ENCODE measurements around the gene LPIN3. TPM values are rescaled to one million over a fixed set of nuclear protein-coding genes. Genes with fewer than 3 reads are reported as not detected.

Gene LPIN3
- total RNA-seq, 1 donor from 2014 or later = 2.8 TPM

DNA sequence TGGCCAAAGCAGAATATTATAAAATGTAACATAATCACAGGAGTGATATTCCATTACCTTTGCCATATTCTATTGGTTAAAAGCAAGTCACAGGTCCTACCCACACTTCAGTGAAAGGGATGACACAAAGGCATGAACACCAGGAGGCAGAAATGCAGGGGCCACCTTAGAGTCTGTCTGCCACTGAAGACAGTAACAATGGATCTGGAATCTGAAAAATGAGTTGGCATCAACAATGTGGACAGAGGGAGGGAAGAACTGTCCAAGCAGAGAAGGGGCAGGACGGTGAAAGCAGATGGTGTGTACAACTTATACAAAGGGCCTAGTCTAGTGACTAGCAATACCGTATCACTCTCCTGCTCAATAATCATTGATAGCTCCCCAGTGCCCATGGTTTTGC is 6.6 kb upstream of the LPIN3 start:
- H4K20me1 ChIP-seq (ENCODE audit: low read depth) = no peaks in the 10 kb centered on the region
- H3K9me3 ChIP-seq (ENCODE audit: low read depth) = no peaks in the 10 kb centered on the region
- TF ChIP-seq EZH2 (IDR thresholded peaks at IDR 0.05) (no peak), EZH2phosphoT487 (IDR thresholded peaks at IDR 0.05) (no peak)
- TF ChIP-seq, protein P1, sequence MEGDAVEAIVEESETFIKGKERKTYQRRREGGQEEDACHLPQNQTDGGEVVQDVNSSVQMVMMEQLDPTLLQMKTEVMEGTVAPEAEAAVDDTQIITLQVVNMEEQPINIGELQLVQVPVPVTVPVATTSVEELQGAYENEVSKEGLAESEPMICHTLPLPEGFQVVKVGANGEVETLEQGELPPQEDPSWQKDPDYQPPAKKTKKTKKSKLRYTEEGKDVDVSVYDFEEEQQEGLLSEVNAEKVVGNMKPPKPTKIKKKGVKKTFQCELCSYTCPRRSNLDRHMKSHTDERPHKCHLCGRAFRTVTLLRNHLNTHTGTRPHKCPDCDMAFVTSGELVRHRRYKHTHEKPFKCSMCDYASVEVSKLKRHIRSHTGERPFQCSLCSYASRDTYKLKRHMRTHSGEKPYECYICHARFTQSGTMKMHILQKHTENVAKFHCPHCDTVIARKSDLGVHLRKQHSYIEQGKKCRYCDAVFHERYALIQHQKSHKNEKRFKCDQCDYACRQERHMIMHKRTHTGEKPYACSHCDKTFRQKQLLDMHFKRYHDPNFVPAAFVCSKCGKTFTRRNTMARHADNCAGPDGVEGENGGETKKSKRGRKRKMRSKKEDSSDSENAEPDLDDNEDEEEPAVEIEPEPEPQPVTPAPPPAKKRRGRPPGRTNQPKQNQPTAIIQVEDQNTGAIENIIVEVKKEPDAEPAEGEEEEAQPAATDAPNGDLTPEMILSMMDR (IDR thresholded peaks at IDR 0.05) = no peak
- H3K4me2 ChIP-seq = no peak overlapping the region
- no peaks in the 10 kb centered on the region for H3F3A ChIP-seq (ENCODE audit: low read depth)
- H3K4me1 ChIP-seq = no peaks in the 10 kb centered on the region
- no peaks in the 10 kb centered on the region for H3K79me2 ChIP-seq (ENCODE audit: low read depth)
- Mint-ChIP-seq H3K4me1 (peaks cover 6% of the 10 kb centered on the region), H3K9me3 (no peaks in the 10 kb centered on the region), H3K4me3 (no peak overlapping the region), H3K36me3 (no peaks in the 10 kb centered on the region), H3K27ac (no peak overlapping the region), H3K27me3 (ENCODE audit: insufficient read depth, low read depth) (peaks cover 5% of the 10 kb centered on the region)
- H3K27me3 ChIP-seq = peaks cover 4% of the 10 kb centered on the region
- H3K27ac ChIP-seq = no peak overlapping the region
- H3K9ac ChIP-seq = no peak overlapping the region
- no peak overlapping the region for H2AFZ ChIP-seq (replicated peaks)
- no peaks in the 10 kb centered on the region for H3K36me3 ChIP-seq
- no peak for DNase-seq (ENCODE audit: low spot score)
- no peak overlapping the region for H3K4me3 ChIP-seq

DNA sequence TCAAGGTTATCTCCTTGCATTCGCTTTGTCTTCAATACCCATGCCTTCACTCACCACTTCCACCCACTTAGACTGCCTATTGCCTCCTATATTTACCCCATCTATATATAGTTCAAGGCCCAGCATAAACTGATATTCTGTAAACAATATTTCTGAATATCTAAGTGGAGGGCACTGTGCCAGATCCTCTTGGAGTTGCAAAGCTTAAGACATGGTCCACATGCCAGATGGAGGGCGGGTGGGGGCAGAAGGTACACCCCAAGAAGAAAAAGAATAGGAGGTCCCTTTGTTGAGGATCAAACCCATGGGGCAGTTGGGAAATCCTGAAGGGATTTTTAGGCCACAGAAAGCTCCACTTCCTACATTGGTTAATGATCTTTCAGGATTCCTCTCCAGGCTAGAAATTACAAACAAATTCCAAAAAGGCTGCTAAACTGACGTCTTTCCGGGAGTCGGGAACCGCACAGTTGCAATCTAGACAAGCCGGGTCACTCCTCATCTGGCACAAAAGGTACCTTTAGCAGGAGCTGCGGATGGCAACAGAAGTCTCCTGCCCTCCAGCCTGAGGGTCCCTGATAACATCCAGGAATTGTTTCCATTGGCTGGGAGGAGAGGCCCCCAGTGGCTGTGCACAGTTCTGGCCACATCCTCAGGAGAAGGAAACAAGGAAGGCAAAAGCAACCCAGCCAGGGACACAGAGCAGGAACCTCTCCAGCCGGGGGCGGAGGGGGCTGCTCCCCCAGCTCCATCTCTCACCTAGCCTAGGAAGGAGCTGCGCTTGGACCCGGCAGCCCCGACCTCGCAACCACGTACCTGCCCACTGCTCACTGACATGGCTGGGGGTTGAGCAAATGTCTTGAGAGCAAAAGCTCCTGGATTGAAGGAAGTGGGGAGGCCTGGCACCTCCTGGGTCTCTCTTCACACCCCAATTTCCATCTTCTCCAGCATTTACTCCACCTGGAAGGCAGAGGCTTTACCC is 5.9 kb upstream of the LPIN3 start:
- H3K27me3 Mint-ChIP-seq (ENCODE audit: insufficient read depth, low read depth) = peaks cover 5% of the 10 kb centered on the region
- Histone ChIP-seq H4K20me1 (ENCODE audit: low read depth) (no peaks in the 10 kb centered on the region), H3K4me2 (no peak overlapping the region), H3K9ac (no peak overlapping the region), H3K4me3 (no peak overlapping the region), H3K27ac (no peak overlapping the region), H3K4me1 (no peaks in the 10 kb centered on the region), H3K79me2 (ENCODE audit: low read depth) (no peaks in the 10 kb centered on the region), H3F3A (ENCODE audit: low read depth) (no peaks in the 10 kb centered on the region), H2AFZ (replicated peaks) (peak overlapping the region; percentile 58), H3K27me3 (peaks cover 11% of the 10 kb centered on the region), H3K9me3 (ENCODE audit: low read depth) (no peaks in the 10 kb centered on the region), H3K36me3 (no peaks in the 10 kb centered on the region)
- H3K4me1 Mint-ChIP-seq = peaks cover 2% of the 10 kb centered on the region
- no peak overlapping the region for H3K27ac Mint-ChIP-seq
- TF ChIP-seq EZH2phosphoT487 (IDR thresholded peaks at IDR 0.05) (no peak), EZH2 (IDR thresholded peaks at IDR 0.05) (no peak)
- TF ChIP-seq, protein P1 (IDR thresholded peaks at IDR 0.05) = no peak
- H3K36me3 Mint-ChIP-seq = no peaks in the 10 kb centered on the region
- H3K4me3 Mint-ChIP-seq = no peak overlapping the region
- DNase-seq (ENCODE audit: low spot score) = no peak
- H3K9me3 Mint-ChIP-seq = no peaks in the 10 kb centered on the region

DNA sequence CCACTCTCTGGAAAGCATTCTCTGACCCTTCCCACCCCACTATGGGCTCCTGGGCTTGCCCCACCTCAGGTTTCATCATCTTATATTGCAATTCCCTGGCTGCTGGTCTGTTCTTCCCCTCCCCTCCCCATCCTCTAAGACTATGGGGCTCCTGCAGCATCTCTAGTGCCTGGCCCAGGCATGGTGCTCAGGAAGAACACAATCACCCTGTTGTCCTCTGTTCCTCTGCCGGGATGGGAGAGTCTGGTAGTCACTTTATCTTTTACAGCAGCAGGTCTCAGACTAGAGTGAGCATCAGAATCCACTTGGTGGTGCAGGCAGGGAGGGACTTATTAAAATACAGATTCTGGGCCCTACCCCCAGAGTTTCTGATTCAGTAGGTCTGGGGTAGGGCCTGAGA is 5.0 kb upstream of the LPIN3 start:
- Mint-ChIP-seq H3K9me3 (no peaks in the 10 kb centered on the region), H3K27ac (no peak overlapping the region), H3K27me3 (ENCODE audit: insufficient read depth, low read depth) (peaks cover 8% of the 10 kb centered on the region), H3K4me1 (peaks cover 4% of the 10 kb centered on the region), H3K4me3 (no peak overlapping the region), H3K36me3 (no peaks in the 10 kb centered on the region)
- Histone ChIP-seq H3K27ac (no peak overlapping the region), H3K4me3 (no peak overlapping the region), H3K9ac (no peak overlapping the region), H3K4me2 (no peak overlapping the region), H3K9me3 (ENCODE audit: low read depth) (no peaks in the 10 kb centered on the region), H3K4me1 (no peaks in the 10 kb centered on the region), H3F3A (ENCODE audit: low read depth) (no peaks in the 10 kb centered on the region), H2AFZ (replicated peaks) (no peak overlapping the region), H3K36me3 (no peaks in the 10 kb centered on the region), H3K79me2 (ENCODE audit: low read depth) (no peaks in the 10 kb centered on the region), H4K20me1 (ENCODE audit: low read depth) (no peaks in the 10 kb centered on the region), H3K27me3 (peaks cover 12% of the 10 kb centered on the region)
- no peak for DNase-seq (ENCODE audit: low spot score)
- TF ChIP-seq EZH2 (IDR thresholded peaks at IDR 0.05) = no peak
